Measurements from ENCODE around the gene SLC16A3.

SLC16A3 gene

GRCh38 chr17:82272495-82273326, 43.9 kb downstream of the SLC16A3 start:
- no peak for TF ChIP-seq TOX (CRISPR knock-in tag; IDR thresholded peaks at IDR 0.05; ENCODE audit: borderline replicate concordance)
- TF ChIP-seq PATZ1 (CRISPR knock-in tag; IDR thresholded peaks at IDR 0.05; ENCODE audit: borderline replicate concordance), result 0 out of 2 replicates have a peak, but pooled peaks have one; percentile 30
- TF ChIP-seq PPARA (CRISPR knock-in tag; IDR thresholded peaks at IDR 0.05; ENCODE audit: borderline replicate concordance), result no peak
- TF ChIP-seq POU6F1 (CRISPR knock-in tag; IDR thresholded peaks at IDR 0.05; ENCODE audit: borderline replicate concordance, low read depth), result peak; percentile 63; the same call in 1 of the 2 replicates
- 0 out of 2 replicates have a peak, but pooled peaks have one; percentile 17 for TF ChIP-seq ESRRG (CRISPR knock-in tag; IDR thresholded peaks at IDR 0.05)
- TF ChIP-seq ZNF8 (CRISPR knock-in tag; IDR thresholded peaks at IDR 0.05), result no peak
- TF ChIP-seq CSRNP3 (CRISPR knock-in tag; IDR thresholded peaks at IDR 0.05), result peak; percentile 80
- no peak for TF ChIP-seq ZFP3 (CRISPR knock-in tag; IDR thresholded peaks at IDR 0.05)
- peak; percentile 39; the same call in 1 of the 2 replicates for TF ChIP-seq CREB5 (CRISPR knock-in tag; IDR thresholded peaks at IDR 0.05; ENCODE audit: low read depth)
- TF ChIP-seq ZC3H10 (CRISPR knock-in tag; IDR thresholded peaks at IDR 0.05), result no peak
- ATAC-seq, result peak; percentile 4

GRCh38 chr17:82273327-82274133, 44.7 kb downstream of the SLC16A3 start, which contains the start of gene CSNK1D:
Gene CSNK1D (minus strand): TSS chr17:82273700. CDS start chr17:82273381, 319 bp downstream.
- TF ChIP-seq TSHZ2 (CRISPR knock-in tag; IDR thresholded peaks at IDR 0.05), result no peak
- peak; percentile 24; the same call in 1 of the 2 replicates for TF ChIP-seq SNAI2 (CRISPR knock-in tag; IDR thresholded peaks at IDR 0.05)
- TF ChIP-seq CSDC2 (CRISPR knock-in tag; IDR thresholded peaks at IDR 0.05), result peak; percentile 79; the same call in 1 of the 2 replicates
- ATAC-seq, result peak; percentile 88

- no peak for ATAC-seq
- TF ChIP-seq BACH2 (CRISPR knock-in tag; IDR thresholded peaks at IDR 0.05; ENCODE audit: borderline replicate concordance) (no peak), ISL1 (CRISPR knock-in tag; IDR thresholded peaks at IDR 0.05) (no peak), PPARA (CRISPR knock-in tag; IDR thresholded peaks at IDR 0.05; ENCODE audit: borderline replicate concordance) (no peak), CSRNP3 (CRISPR knock-in tag; IDR thresholded peaks at IDR 0.05) (no peak), TCF4 (CRISPR knock-in tag; IDR thresholded peaks at IDR 0.05; ENCODE audit: borderline replicate concordance) (no peak), ZNF70 (CRISPR knock-in tag; IDR thresholded peaks at IDR 0.05) (no peak), CREB5 (CRISPR knock-in tag; IDR thresholded peaks at IDR 0.05; ENCODE audit: low read depth) (no peak), PATZ1 (CRISPR knock-in tag; IDR thresholded peaks at IDR 0.05; ENCODE audit: borderline replicate concordance) (no peak), OSR1 (CRISPR knock-in tag; IDR thresholded peaks at IDR 0.05) (no peak), ZFP30 (CRISPR knock-in tag; IDR thresholded peaks at IDR 0.05) (no peak)
These were observed 45.5 kb downstream of the SLC16A3 start for GRCh38 chr17:82274134-82275020.
